22Rv1 (cell line): ENCODE measurements around the gene PODN.

Source experiments
- CTCF ChIP-seq: fragments of 450-650 bp; IDR thresholded peaks from 2 replicates; pipeline ENCODE4 v1.5.1; 2017; ENCODE audit warnings: mild to moderate bottlenecking
- ZFX ChIP-seq: fragments of 450-650 bp; IDR thresholded peaks from 2 replicates; pipeline ENCODE4 v1.6.1; 2017; ENCODE audit warnings: antibody characterized with exemption, borderline replicate concordance

- TF ChIP-seq CTCF (no peak), ZFX (no peak)
Observed at GRCh38 chr1:53133261-53134041, 71.4 kb downstream of the PODN start.
